Bronchial epithelial cell (primary cell): ENCODE measurements around the gene NAMPT. TPM values are rescaled to one million over a fixed set of nuclear protein-coding genes. Genes with fewer than 3 reads are reported as not detected.

Experiments used
- DNase-seq: peaks from one replicate; pipeline ENCODE4 v3.0.0-alpha.2; 2010; ENCODE audit warnings: low read depth
- FAIRE-seq: peaks from 2 replicates; lab custom pipeline; 2011; peaks lifted over from hg19 to GRCh38; lab: Jason Lieb, UNC
- H3K27me3 ChIP-seq: 2 replicates; pipeline ENCODE4 v1.5.1; 2011; ENCODE audit warnings: low read length; ENCODE audit not compliant: control insufficient read depth, insufficient read depth
- H3K36me3 ChIP-seq: 2 replicates; pipeline ENCODE4 v1.5.1; 2011; ENCODE audit warnings: low read length; ENCODE audit not compliant: control insufficient read depth, insufficient read depth
- H3K4me3 ChIP-seq: 2 replicates; pipeline ENCODE4 v1.5.1; 2011; ENCODE audit warnings: mild to moderate bottlenecking, low read depth, low read length, control low read depth
- CTCF ChIP-seq: IDR thresholded peaks from 2 replicates; pipeline ENCODE4 v1.5.1; 2011; ENCODE audit warnings: mild to moderate bottlenecking, moderate library complexity, low read length, control low read depth, inconsistent platforms; ENCODE audit not compliant: insufficient read depth, severe bottlenecking
- total RNA-seq: library from RNA; depleted of rRNA; stranded (reverse); fragments of >200 nt; gene quantifications from 2 replicates; pipeline ENCODE4 v1.2.1, GENCODE V29; 2014

NAMPT gene
- total RNA-seq, 1 donor from 2014 or later: 175 TPM

GRCh38 chr7:106246902-106247711 lies 37.7 kb downstream of the NAMPT start:
- FAIRE-seq: no peak
- TF ChIP-seq CTCF: no peak
- Histone ChIP-seq H3K36me3 (peaks cover 4% of the 10 kb centered on the region), H3K4me3 (no peak overlapping the region), H3K27me3 (no peaks in the 10 kb centered on the region)
- DNase-seq: no peak

DNA sequence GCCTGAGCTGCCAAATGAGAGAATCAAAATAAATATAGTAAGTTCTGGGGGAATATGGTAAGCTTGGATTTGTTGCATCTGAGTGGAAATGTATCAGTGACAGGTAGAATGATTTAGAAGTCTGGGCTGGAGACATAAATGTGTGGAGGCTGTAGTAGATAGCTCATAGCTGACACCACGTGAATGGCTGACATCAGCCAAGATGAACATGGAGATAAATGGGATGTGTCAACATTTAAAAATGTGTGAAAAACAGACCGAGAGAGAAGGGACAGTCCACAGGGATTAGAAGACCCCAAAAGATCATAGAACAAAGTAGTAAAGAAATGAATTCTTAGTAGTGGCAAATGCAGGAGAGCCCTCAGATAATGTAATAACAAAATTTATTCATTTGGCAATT lies 40.9 kb downstream of the NAMPT start:
- no peak overlapping the region for H3K4me3 ChIP-seq
- no peaks in the 10 kb centered on the region for H3K36me3 ChIP-seq
- H3K27me3 ChIP-seq: no peaks in the 10 kb centered on the region
- TF ChIP-seq CTCF: no peak
- no peak for DNase-seq
- FAIRE-seq: no peak

- FAIRE-seq (no peak), DNase-seq (peak; percentile 32)
- no peaks in the 10 kb centered on the region for H3K27me3 ChIP-seq
- H3K4me3 ChIP-seq: no peak overlapping the region
- H3K36me3 ChIP-seq: no peaks in the 10 kb centered on the region
- TF ChIP-seq CTCF: no peak
Observed at GRCh38 chr7:106239406-106239805, 45.4 kb downstream of the NAMPT start.

- H3K4me3 ChIP-seq: no peak overlapping the region
- H3K36me3 ChIP-seq: no peaks in the 10 kb centered on the region
- DNase-seq (no peak), FAIRE-seq (no peak)
- no peak for TF ChIP-seq CTCF
- H3K27me3 ChIP-seq: no peaks in the 10 kb centered on the region
Observed at GRCh38 chr7:106238830-106239229, 46.0 kb downstream of the NAMPT start.

GRCh38 chr7:106236065-106236464 lies 48.7 kb downstream of the NAMPT start:
- FAIRE-seq: no peak
- H3K36me3 ChIP-seq: no peaks in the 10 kb centered on the region
- TF ChIP-seq CTCF: no peak
- no peak for DNase-seq
- no peaks in the 10 kb centered on the region for H3K27me3 ChIP-seq
- H3K4me3 ChIP-seq: no peak overlapping the region
